WTC11 (cell line): ENCODE results near the gene REN. TPM values are rescaled to one million over a fixed set of nuclear protein-coding genes. Genes with fewer than 3 reads are reported as not detected.

Experiments used
- ATAC-seq: fragments of 200-7000 bp; cut with Tn5 transposase; 2 replicates; pipeline ENCODE4 v1.10.0; 2021; ENCODE audit warnings: mild to moderate bottlenecking, moderate library complexity
- CTCF ChIA-PET: fragments of 300-600 bp; sonication (Branson Sonifier 250); formaldehyde crosslinking; loops from one replicate; lab custom pipeline; 2021; ENCODE audit warnings: antibody characterized with exemption; lab: Charles Lee
- POLR2A ChIA-PET: fragments of 350-600 bp; sonication (Branson Sonifier 250); formaldehyde crosslinking; loops from one replicate; lab custom pipeline; 2021; ENCODE audit warnings: antibody characterized with exemption; lab: Charles Lee
- DNase-seq: peaks from one replicate; pipeline ENCODE4 v3.0.0; 2021; ENCODE audit warnings: low spot score
- H3K27ac Mint-ChIP-seq: 2 replicates; pipeline ENCODE4 v1.8.0; 2021; ENCODE audit warnings: mixed read lengths
- H3K27me3 Mint-ChIP-seq: 2 replicates; pipeline ENCODE4 v1.8.0; 2021; ENCODE audit warnings: low read depth, mild to moderate bottlenecking, moderate library complexity, mixed read lengths
- H3K36me3 Mint-ChIP-seq: 2 replicates; pipeline ENCODE4 v1.8.0; 2021; ENCODE audit warnings: mixed read lengths
- H3K4me1 Mint-ChIP-seq: 2 replicates; pipeline ENCODE4 v1.8.0; 2022; ENCODE audit warnings: mixed read lengths
- H3K4me3 Mint-ChIP-seq: 2 replicates; pipeline ENCODE4 v1.8.0; 2021; ENCODE audit warnings: mild to moderate bottlenecking, moderate library complexity, mixed read lengths
- H3K9me3 Mint-ChIP-seq: 2 replicates; pipeline ENCODE4 v1.8.0; 2021; ENCODE audit warnings: mixed read lengths
- ELF4 ChIP-seq: sonication (generic); formaldehyde crosslinking; IDR thresholded peaks from 2 replicates; pipeline ENCODE4 v1.8.1; 2022; ENCODE audit warnings: low read depth, mild to moderate bottlenecking, moderate library complexity, missing genetic modification reagents
- HMGA2 ChIP-seq: fragments of 250-450 bp; sonication (Bioruptor Pico); IDR thresholded peaks from 2 replicates; pipeline ENCODE4 v1.4.0; 2021; ENCODE audit warnings: mild to moderate bottlenecking, moderate library complexity
- SMAD3 ChIP-seq: sonication (generic); formaldehyde crosslinking; IDR thresholded peaks from 2 replicates; pipeline ENCODE4 v1.8.0; 2022; ENCODE audit warnings: missing genetic modification reagents, mild to moderate bottlenecking, borderline replicate concordance
- USF1 ChIP-seq: sonication (generic); formaldehyde crosslinking; IDR thresholded peaks from 2 replicates; pipeline ENCODE4 v1.8.0; 2022; ENCODE audit warnings: mild to moderate bottlenecking, missing genetic modification reagents
- ZNF671 ChIP-seq: fragments of 250-450 bp; sonication (Bioruptor Pico); IDR thresholded peaks from 2 replicates; pipeline ENCODE4 v1.8.0; 2021; ENCODE audit warnings: mild to moderate bottlenecking
- total RNA-seq: library from RNA; stranded (reverse); gene quantifications from 3 replicates; pipeline ENCODE4 v1.2.3, GENCODE V29; 2021
- TF ChIP-seq, protein P1 (sequence below): sonication (generic); formaldehyde crosslinking; IDR thresholded peaks from 2 replicates; pipeline ENCODE4 v1.8.0; 2023; ENCODE audit warnings: missing genetic modification reagents
- TF ChIP-seq, protein P2 (sequence below): fragments of 250-450 bp; sonication (Bioruptor Pico); conservative IDR thresholded peaks from 2 replicates; pipeline ENCODE4 v1.9.0; 2021; ENCODE audit warnings: mild to moderate bottlenecking
- TF ChIP-seq, protein P3 (sequence below): sonication (generic); formaldehyde crosslinking; IDR thresholded peaks from 2 replicates; pipeline ENCODE4 v1.8.1; 2023; ENCODE audit warnings: mild to moderate bottlenecking, missing genetic modification reagents, borderline replicate concordance

The REN gene
- total RNA-seq, 1 experiment from 2014 or later: not detected

DNA sequence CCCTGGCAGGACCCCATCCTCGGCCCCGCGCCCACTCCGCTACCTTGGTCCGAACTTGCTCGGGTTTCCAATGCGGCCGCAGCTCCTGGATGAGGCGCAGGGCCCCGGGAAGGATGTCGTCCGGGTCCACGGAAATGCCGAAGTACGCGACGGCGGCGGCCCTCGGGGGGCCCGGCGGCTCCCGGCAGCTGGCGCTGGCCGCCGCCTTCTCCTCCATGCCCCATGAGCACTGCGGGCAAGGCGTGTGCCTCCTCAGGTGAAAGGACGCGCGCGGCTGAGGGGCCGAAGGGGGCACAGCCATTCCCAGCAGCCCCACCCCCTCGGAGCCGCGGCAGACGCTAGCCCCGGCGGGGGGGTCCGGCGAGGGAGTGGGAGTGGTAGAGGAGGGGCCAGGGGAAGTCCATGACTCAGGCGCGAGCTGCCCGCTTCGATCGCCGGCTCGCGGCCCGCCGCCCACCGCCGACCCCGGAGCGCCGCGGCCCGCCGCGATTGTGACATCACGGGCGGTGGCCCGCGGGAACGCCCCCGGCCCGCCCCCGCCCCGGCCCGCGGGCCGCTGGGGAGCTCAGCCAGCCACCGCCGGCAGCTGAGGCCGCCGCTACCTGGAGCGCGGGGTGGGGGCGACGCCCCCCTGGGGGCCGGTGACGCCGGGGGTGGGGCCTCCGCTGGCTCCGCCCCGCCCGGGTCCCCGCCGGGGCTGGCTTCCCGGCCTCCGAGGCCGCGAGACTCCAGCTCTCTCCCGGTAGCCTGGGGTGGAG, 14.4 kb downstream of the REN start, which contains the start of gene ETNK2 (continued):
- TF ChIP-seq USF1 (CRISPR knock-in tag): no peak
- TF ChIP-seq, all 79 proteins: peak for 6

GRCh38 chr1:204150702-204151551, 15.2 kb downstream of the REN start:
- DNase-seq (peak; percentile 43), ATAC-seq (peak; percentile 2; the same call in 1 of the 2 replicates)
- Mint-ChIP-seq H3K27ac (no peak overlapping the region), H3K4me1 (peaks cover 45% of the 10 kb centered on the region), H3K4me3 (peak overlapping the region; percentile 73), H3K27me3 (peaks cover 29% of the 10 kb centered on the region), H3K36me3 (no peaks in the 10 kb centered on the region), H3K9me3 (no peaks in the 10 kb centered on the region)
- TF ChIP-seq, protein P1, sequence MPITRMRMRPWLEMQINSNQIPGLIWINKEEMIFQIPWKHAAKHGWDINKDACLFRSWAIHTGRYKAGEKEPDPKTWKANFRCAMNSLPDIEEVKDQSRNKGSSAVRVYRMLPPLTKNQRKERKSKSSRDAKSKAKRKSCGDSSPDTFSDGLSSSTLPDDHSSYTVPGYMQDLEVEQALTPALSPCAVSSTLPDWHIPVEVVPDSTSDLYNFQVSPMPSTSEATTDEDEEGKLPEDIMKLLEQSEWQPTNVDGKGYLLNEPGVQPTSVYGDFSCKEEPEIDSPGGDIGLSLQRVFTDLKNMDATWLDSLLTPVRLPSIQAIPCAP (CRISPR knock-in tag): 0 out of 2 replicates have a peak, but pooled peaks have one; percentile 23
- no peak for TF ChIP-seq ZNF671
- POLR2A ChIA-PET: interaction anchor here (0.6 to 1.8 kb wide), 6 partner anchors 12 to 510 kb away, joined by 3 to 5 read pairs (median 4); no protein-coding TSS in a partner anchor
- CTCF ChIA-PET: interaction anchor here (0.6 to 3.1 kb wide), 14 partner anchors 9 to 290 kb away, joined by 3 to 29 read pairs (median 7); partner anchors contain the start of gene GOLT1A

GRCh38 chr1:204149635-204150565, 16.2 kb downstream of the REN start:
- Mint-ChIP-seq H3K27me3 (peaks cover 26% of the 10 kb centered on the region), H3K36me3 (peaks cover 6% of the 10 kb centered on the region; the same call in 1 of the 2 replicates), H3K27ac (no peak overlapping the region), H3K4me3 (peak overlapping the region; percentile 44), H3K9me3 (no peaks in the 10 kb centered on the region), H3K4me1 (peaks cover 45% of the 10 kb centered on the region)
- CTCF ChIA-PET: interaction anchor here (1.2 to 3.1 kb wide), 7 partner anchors 13 to 289 kb away, joined by 4 to 29 read pairs (median 15); partner anchors contain the start of gene GOLT1A
- POLR2A ChIA-PET: interaction anchor here (0.9 to 1.8 kb wide), 2 partner anchors 41 to 276 kb away, joined by 3 to 4 read pairs; no protein-coding TSS in a partner anchor
- ATAC-seq (no peak), DNase-seq (no peak)
- TF ChIP-seq ELF4 (CRISPR knock-in tag): no peak
- TF ChIP-seq, protein P2, sequence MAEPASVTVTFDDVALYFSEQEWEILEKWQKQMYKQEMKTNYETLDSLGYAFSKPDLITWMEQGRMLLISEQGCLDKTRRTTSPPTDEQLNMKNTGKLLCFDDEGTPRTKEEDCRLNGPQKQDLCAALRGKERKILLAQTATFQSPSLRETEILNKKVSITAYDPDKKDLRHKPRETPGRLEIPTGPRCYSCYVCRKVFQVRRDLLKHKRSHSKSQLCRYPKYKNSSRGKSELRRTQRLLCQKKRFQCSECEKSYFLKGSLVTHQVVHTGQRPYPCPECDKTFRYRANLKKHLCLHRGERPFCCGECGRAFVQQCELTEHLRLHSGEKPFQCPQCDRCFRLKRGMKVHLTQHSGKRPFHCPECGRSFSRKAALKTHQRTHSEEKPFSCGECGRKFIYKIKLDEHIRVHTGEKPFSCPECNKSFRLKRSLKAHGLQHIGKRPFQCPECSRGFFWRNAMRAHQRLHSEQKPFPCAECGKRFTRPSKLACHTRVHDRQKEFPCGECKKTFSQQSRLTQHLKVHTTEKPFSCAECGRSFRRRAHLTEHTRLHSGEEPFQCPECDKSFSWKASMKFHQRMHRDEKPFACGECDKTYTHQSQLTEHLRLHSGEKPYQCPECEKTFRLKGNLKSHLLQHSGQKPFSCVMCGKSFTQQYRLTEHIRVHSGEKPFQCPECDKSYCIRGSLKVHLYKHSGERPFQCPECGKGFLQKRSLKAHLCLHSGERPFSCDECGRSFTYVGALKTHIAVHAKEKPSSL (CRISPR knock-in tag): no peak
- TF ChIP-seq, protein P3, sequence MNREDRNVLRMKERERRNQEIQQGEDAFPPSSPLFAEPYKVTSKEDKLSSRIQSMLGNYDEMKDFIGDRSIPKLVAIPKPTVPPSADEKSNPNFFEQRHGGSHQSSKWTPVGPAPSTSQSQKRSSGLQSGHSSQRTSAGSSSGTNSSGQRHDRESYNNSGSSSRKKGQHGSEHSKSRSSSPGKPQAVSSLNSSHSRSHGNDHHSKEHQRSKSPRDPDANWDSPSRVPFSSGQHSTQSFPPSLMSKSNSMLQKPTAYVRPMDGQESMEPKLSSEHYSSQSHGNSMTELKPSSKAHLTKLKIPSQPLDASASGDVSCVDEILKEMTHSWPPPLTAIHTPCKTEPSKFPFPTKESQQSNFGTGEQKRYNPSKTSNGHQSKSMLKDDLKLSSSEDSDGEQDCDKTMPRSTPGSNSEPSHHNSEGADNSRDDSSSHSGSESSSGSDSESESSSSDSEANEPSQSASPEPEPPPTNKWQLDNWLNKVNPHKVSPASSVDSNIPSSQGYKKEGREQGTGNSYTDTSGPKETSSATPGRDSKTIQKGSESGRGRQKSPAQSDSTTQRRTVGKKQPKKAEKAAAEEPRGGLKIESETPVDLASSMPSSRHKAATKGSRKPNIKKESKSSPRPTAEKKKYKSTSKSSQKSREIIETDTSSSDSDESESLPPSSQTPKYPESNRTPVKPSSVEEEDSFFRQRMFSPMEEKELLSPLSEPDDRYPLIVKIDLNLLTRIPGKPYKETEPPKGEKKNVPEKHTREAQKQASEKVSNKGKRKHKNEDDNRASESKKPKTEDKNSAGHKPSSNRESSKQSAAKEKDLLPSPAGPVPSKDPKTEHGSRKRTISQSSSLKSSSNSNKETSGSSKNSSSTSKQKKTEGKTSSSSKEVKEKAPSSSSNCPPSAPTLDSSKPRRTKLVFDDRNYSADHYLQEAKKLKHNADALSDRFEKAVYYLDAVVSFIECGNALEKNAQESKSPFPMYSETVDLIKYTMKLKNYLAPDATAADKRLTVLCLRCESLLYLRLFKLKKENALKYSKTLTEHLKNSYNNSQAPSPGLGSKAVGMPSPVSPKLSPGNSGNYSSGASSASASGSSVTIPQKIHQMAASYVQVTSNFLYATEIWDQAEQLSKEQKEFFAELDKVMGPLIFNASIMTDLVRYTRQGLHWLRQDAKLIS (CRISPR knock-in tag): no peak
- no peak for TF ChIP-seq SMAD3 (CRISPR knock-in tag)
- TF ChIP-seq HMGA2 (CRISPR knock-in tag): no peak
